ENCODE data around the gene UCN2. TPM values are rescaled to one million over a fixed set of nuclear protein-coding genes. Genes with fewer than 3 reads are reported as not detected.

Gene UCN2
- total RNA-seq, 4 donors from 2014 or later = 0.19 TPM; not detected in 3

GRCh38 chr3:48548729-48549705 is 14.6 kb downstream of the UCN2 start:
- Histone ChIP-seq H3K9me3 (no peaks in the 10 kb centered on the region), H3K36me3 (peaks cover 0 to 30% of the 10 kb centered on the region in 2 donors), H3K4me1 (peaks cover 0 to 14% (median 0%) of the 10 kb centered on the region in 3 donors), H3K27ac (peak overlapping the region in 1 of 4 donors; percentile 22), H3K4me3 (no peak overlapping the region), H3K27me3 (no peaks in the 10 kb centered on the region)
- 76% methylated on average over 7 of the region's 10 CpGs; no CpG with 5 or more reads in 1 of the 2 donors for WGBS, 2 donors (ENCODE audit: low coverage in 1 of 2)
- TF ChIP-seq EP300 (IDR thresholded peaks at IDR 0.05) (no peak), CTCF (IDR thresholded peaks at IDR 0.05) (peak in 3 of 4 experiments; percentile 96), POLR2A (IDR thresholded peaks at IDR 0.05) (no peak), POLR2AphosphoS5 (IDR thresholded peaks at IDR 0.05) (peak; percentile 53)
- peak; percentile 92 for ATAC-seq

GRCh38 chr3:48548126-48548525 is 15.5 kb downstream of the UCN2 start:
- no peak for TF ChIP-seq POLR2A (IDR thresholded peaks at IDR 0.05)
- WGBS, 2 donors (ENCODE audit: low coverage in 1 of 2) = 70 to 88% methylated on average over 2 to 4 of the region's 5 CpGs

GRCh38 chr3:48546203-48546829 is 17.3 kb downstream of the UCN2 start:
- TF ChIP-seq POLR2AphosphoS5 (IDR thresholded peaks at IDR 0.05) (no peak), CTCF (IDR thresholded peaks at IDR 0.05) (no peak), EP300 (IDR thresholded peaks at IDR 0.05) (no peak), POLR2A (IDR thresholded peaks at IDR 0.05) (no peak)

More at GRCh38 chr3:48548126-48548525, 15.5 kb downstream of the UCN2 start:
- Histone ChIP-seq H3K36me3 (peaks cover 0 to 33% of the 10 kb centered on the region in 2 donors), H3K27me3 (no peaks in the 10 kb centered on the region), H3K9me3 (no peaks in the 10 kb centered on the region), H3K4me3 (no peak overlapping the region), H3K27ac (no peak overlapping the region), H3K4me1 (peaks cover 0 to 14% (median 0%) of the 10 kb centered on the region in 3 donors)
- ATAC-seq = no peak

GRCh38 chr3:48544141-48544540 is 19.4 kb downstream of the UCN2 start:
- Histone ChIP-seq H3K27ac (no peak overlapping the region), H3K27me3 (no peaks in the 10 kb centered on the region), H3K36me3 (peaks cover 0 to 47% of the 10 kb centered on the region in 2 donors), H3K4me1 (peaks cover 0 to 10% (median 0%) of the 10 kb centered on the region in 3 donors), H3K4me3 (no peak overlapping the region), H3K9me3 (no peaks in the 10 kb centered on the region)
- 80 to 100% methylated on average over 1 of the region's 5 CpGs for WGBS, 2 donors (ENCODE audit: low coverage in 1 of 2)
- TF ChIP-seq EP300 (IDR thresholded peaks at IDR 0.05) (no peak), POLR2AphosphoS5 (IDR thresholded peaks at IDR 0.05) (no peak), POLR2A (IDR thresholded peaks at IDR 0.05) (no peak), CTCF (IDR thresholded peaks at IDR 0.05) (no peak)
- no peak for ATAC-seq

More at GRCh38 chr3:48546203-48546829, 17.3 kb downstream of the UCN2 start:
- WGBS, 2 donors (ENCODE audit: low coverage in 1 of 2) = 0 to 50% methylated on average over 1 to 4 of the region's 4 CpGs
- no peaks in the 10 kb centered on the region for H3K9me3 ChIP-seq
- no peak overlapping the region for H3K27ac ChIP-seq
- no peak for ATAC-seq
- no peaks in the 10 kb centered on the region for H3K27me3 ChIP-seq
- H3K4me1 ChIP-seq = peaks cover 0 to 14% (median 0%) of the 10 kb centered on the region in 3 donors
- no peak overlapping the region for H3K4me3 ChIP-seq
- peaks cover 0 to 43% of the 10 kb centered on the region in 2 donors for H3K36me3 ChIP-seq

GRCh38 chr3:48543271-48543866 is 20.2 kb downstream of the UCN2 start:
- Histone ChIP-seq H3K27ac (no peak overlapping the region), H3K36me3 (peaks cover 0 to 54% of the 10 kb centered on the region in 2 donors), H3K4me1 (peaks cover 0 to 2% (median 0%) of the 10 kb centered on the region in 3 donors), H3K27me3 (no peaks in the 10 kb centered on the region), H3K9me3 (no peaks in the 10 kb centered on the region), H3K4me3 (no peak overlapping the region)
- TF ChIP-seq EP300 (IDR thresholded peaks at IDR 0.05) (no peak), CTCF (IDR thresholded peaks at IDR 0.05) (no peak), POLR2A (IDR thresholded peaks at IDR 0.05) (no peak), POLR2AphosphoS5 (IDR thresholded peaks at IDR 0.05) (no peak)
- peak; percentile 64 for ATAC-seq
- WGBS, 2 donors (ENCODE audit: low coverage in 1 of 2) = 62 to 71% methylated on average over 2 of the region's 9 CpGs

All from gastroesophageal sphincter (tissue), 4 donors.